HEK293 (cell line): ENCODE data around the gene SELENOW.
"Not testable (repeated sequence)": the region's sequence is repeated elsewhere in the genome, so short reads cannot be mapped to it uniquely, and the experiment has no call there.

Experiments
- ZNF654 ChIP-seq: fragments of 450-650 bp; formaldehyde crosslinking; IDR thresholded peaks from 2 replicates; pipeline ENCODE4 v1.5.1; 2016; ENCODE audit warnings: low read depth, missing biosample characterization, missing genetic modification characterization
- TF ChIP-seq, protein P1 (sequence below): fragments of 450-650 bp; formaldehyde crosslinking; IDR thresholded peaks from 2 replicates; pipeline ENCODE4 v1.5.1; 2016; ENCODE audit warnings: missing biosample characterization, missing genetic modification characterization, borderline replicate concordance
- TF ChIP-seq, protein P2 (sequence below): fragments of 450-650 bp; formaldehyde crosslinking; optimal IDR thresholded peaks from 2 replicates; pipeline ENCODE3; 2016; ENCODE audit warnings: missing biosample characterization, mild to moderate bottlenecking, missing genetic modification characterization

DNA sequence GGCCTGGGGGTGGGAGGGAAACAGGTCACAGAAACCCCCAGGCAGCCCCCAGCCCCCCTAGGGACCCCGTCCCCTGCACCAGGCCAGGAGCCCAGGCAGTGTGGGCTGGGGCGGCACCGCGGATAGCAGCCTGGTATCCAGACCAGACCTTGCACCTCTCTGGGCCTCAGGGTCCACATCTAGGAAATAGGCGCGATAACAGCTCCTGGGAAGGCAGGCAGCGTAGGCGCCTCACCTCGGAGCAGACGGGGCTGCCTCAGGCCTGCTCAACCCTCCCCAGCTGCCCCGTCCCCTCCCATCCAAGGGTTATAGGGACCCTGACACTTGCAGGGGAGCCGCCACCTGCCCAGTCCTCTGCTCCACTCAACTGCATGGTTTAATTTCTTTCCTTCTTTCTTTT, 25.2 kb downstream of the SELENOW start:
- TF ChIP-seq ZNF654 (tag by site-specific recombination), result not testable (repeated sequence)
- TF ChIP-seq, protein P1, sequence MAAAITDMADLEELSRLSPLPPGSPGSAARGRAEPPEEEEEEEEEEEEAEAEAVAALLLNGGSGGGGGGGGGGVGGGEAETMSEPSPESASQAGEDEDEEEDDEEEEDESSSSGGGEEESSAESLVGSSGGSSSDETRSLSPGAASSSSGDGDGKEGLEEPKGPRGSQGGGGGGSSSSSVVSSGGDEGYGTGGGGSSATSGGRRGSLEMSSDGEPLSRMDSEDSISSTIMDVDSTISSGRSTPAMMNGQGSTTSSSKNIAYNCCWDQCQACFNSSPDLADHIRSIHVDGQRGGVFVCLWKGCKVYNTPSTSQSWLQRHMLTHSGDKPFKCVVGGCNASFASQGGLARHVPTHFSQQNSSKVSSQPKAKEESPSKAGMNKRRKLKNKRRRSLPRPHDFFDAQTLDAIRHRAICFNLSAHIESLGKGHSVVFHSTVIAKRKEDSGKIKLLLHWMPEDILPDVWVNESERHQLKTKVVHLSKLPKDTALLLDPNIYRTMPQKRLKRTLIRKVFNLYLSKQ (tag by site-specific recombination), result not testable (repeated sequence)
- TF ChIP-seq, protein P2, sequence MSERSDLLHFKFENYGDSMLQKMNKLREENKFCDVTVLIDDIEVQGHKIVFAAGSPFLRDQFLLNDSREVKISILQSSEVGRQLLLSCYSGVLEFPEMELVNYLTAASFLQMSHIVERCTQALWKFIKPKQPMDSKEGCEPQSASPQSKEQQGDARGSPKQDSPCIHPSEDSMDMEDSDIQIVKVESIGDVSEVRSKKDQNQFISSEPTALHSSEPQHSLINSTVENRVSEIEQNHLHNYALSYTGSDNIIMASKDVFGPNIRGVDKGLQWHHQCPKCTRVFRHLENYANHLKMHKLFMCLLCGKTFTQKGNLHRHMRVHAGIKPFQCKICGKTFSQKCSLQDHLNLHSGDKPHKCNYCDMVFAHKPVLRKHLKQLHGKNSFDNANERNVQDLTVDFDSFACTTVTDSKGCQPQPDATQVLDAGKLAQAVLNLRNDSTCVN (tag by site-specific recombination), result not testable (repeated sequence)
